H9 (cell line): Measurements from ENCODE around the gene CCDC175. TPM values are rescaled to one million over a fixed set of nuclear protein-coding genes. Genes with fewer than 3 reads are reported as not detected.

Source experiments
- DNase-seq: peaks from one replicate; pipeline ENCODE4 v3.0.0-alpha.2; 2017
- H2AFZ ChIP-seq: one replicate; pipeline ENCODE4 v1.6.1; 2013; ENCODE audit warnings: mild to moderate bottlenecking, low read length, control low read depth, moderate library complexity
- H2AK5ac ChIP-seq: 2 replicates; pipeline ENCODE4 v1.6.1; 2013; ENCODE audit warnings: low read length, control low read depth, mixed read lengths; ENCODE audit not compliant: insufficient read length
- H2BK120ac ChIP-seq: one replicate; pipeline ENCODE4 v1.6.1; 2013; ENCODE audit warnings: low read depth, mild to moderate bottlenecking, low read length, control low read depth, inconsistent platforms; ENCODE audit not compliant: poor library complexity, severe bottlenecking
- H2BK12ac ChIP-seq: 2 replicates; pipeline ENCODE4 v1.6.1; 2013; ENCODE audit warnings: low read length, control low read depth, mixed read lengths, low read depth; ENCODE audit not compliant: insufficient read length
- H2BK15ac ChIP-seq: 2 replicates; pipeline ENCODE4 v1.6.1; 2013; ENCODE audit warnings: low read depth, low read length, control low read depth
- H2BK20ac ChIP-seq: one replicate; pipeline ENCODE4 v1.6.1; 2013; ENCODE audit warnings: low read depth, mild to moderate bottlenecking, low read length, control low read depth, inconsistent platforms; ENCODE audit not compliant: poor library complexity, severe bottlenecking
- H2BK5ac ChIP-seq: 2 replicates; pipeline ENCODE4 v1.6.1; 2013; ENCODE audit warnings: low read length, control low read depth, mixed read lengths; ENCODE audit not compliant: insufficient read length
- H3K14ac ChIP-seq: 2 replicates; pipeline ENCODE4 v1.6.1; 2013; ENCODE audit warnings: low read length, control low read depth; ENCODE audit not compliant: insufficient read depth
- H3K18ac ChIP-seq: 2 replicates; pipeline ENCODE4 v1.6.1; 2013; ENCODE audit warnings: low read depth, mild to moderate bottlenecking, mixed read lengths, low read length, control low read depth; ENCODE audit not compliant: insufficient read length
- H3K23ac ChIP-seq: 2 replicates; pipeline ENCODE4 v1.6.1; 2013; ENCODE audit warnings: low read length, control low read depth, mixed read lengths, low read depth; ENCODE audit not compliant: insufficient read length
- H3K23me2 ChIP-seq: 2 replicates; pipeline ENCODE4 v1.6.1; 2013; ENCODE audit warnings: low read depth, mild to moderate bottlenecking, mixed read lengths, low read length, control low read depth; ENCODE audit not compliant: insufficient read length, poor library complexity, severe bottlenecking
- H3K27ac ChIP-seq: 2 replicates; pipeline ENCODE4 v1.5.1; 2013; ENCODE audit warnings: low read length, control low read depth, mixed read lengths, low read depth; ENCODE audit not compliant: insufficient read length
- H3K27me3 ChIP-seq: 2 replicates; pipeline ENCODE4 v1.6.1; 2013; ENCODE audit warnings: low read length, control low read depth, inconsistent platforms; ENCODE audit not compliant: insufficient read depth
- H3K4ac ChIP-seq: 2 replicates; pipeline ENCODE4 v1.6.1; 2013; ENCODE audit warnings: low read depth, mild to moderate bottlenecking, control low read depth, inconsistent platforms, low read length, moderate library complexity
- H3K4me1 ChIP-seq: 2 replicates; pipeline ENCODE4 v1.6.1; 2013; ENCODE audit warnings: low read length, control low read depth, inconsistent platforms; ENCODE audit not compliant: insufficient read depth
- H3K4me2 ChIP-seq: 2 replicates; pipeline ENCODE4 v1.6.1; 2013; ENCODE audit warnings: low read length, control low read depth, mixed read lengths; ENCODE audit not compliant: insufficient read length, insufficient read depth
- H3K56ac ChIP-seq: 2 replicates; pipeline ENCODE4 v1.6.1; 2013; ENCODE audit warnings: low read depth, mild to moderate bottlenecking, mixed read lengths, low read length, control low read depth; ENCODE audit not compliant: insufficient read length
- H3K79me1 ChIP-seq: 2 replicates; pipeline ENCODE4 v1.6.1; 2013; ENCODE audit warnings: low read depth, mild to moderate bottlenecking, moderate library complexity, low read length, control low read depth, inconsistent platforms; ENCODE audit not compliant: insufficient read depth, poor library complexity, severe bottlenecking
- H3K79me2 ChIP-seq: 2 replicates; pipeline ENCODE4 v1.6.1; 2013; ENCODE audit warnings: low read length, control low read depth, inconsistent platforms; ENCODE audit not compliant: insufficient read depth
- H3K9ac ChIP-seq: 2 replicates; pipeline ENCODE4 v1.6.1; 2013; ENCODE audit warnings: low read length, control low read depth, mixed read lengths; ENCODE audit not compliant: insufficient read length; ENCODE audit errors: extremely low read depth
- H3K9me3 ChIP-seq: one replicate; pipeline ENCODE4 v1.6.1; 2013; ENCODE audit warnings: low read depth, low read length, inconsistent platforms; ENCODE audit not compliant: control insufficient read depth
- H3T11ph ChIP-seq: one replicate; pipeline ENCODE4 v1.6.1; 2013; ENCODE audit warnings: mild to moderate bottlenecking, low read length, control low read depth, inconsistent platforms
- H4K20me1 ChIP-seq: one replicate; pipeline ENCODE4 v1.6.1; 2013; ENCODE audit not compliant: control insufficient read depth, insufficient read length, insufficient read depth
- H4K5ac ChIP-seq: 2 replicates; pipeline ENCODE4 v1.6.1; 2013; ENCODE audit warnings: low read depth, mild to moderate bottlenecking, mixed read lengths, low read length, control low read depth; ENCODE audit not compliant: insufficient read length
- H4K8ac ChIP-seq: replicated peaks from 2 replicates; pipeline ENCODE4 v1.6.1; 2013; ENCODE audit warnings: low read length, control low read depth, mixed read lengths, low read depth; ENCODE audit not compliant: insufficient read length
- H4K91ac ChIP-seq: 2 replicates; pipeline ENCODE4 v1.6.1; 2013; ENCODE audit warnings: low read depth, mild to moderate bottlenecking, moderate library complexity, mixed read lengths, low read length, control low read depth; ENCODE audit not compliant: insufficient read length
- H3K27ac Mint-ChIP-seq, 3 experiments: 2 replicates in 2 of 3; 3 replicates in 1 of 3; pipeline ENCODE4 v1.8.0; 2020 to 2021; ENCODE audit warnings: mixed read lengths in 3 of 3, mild to moderate bottlenecking in 1 of 3, moderate library complexity in 1 of 3
- H3K27me3 Mint-ChIP-seq: 2 replicates; pipeline ENCODE4 v1.8.0; 2021; ENCODE audit warnings: low read depth, mild to moderate bottlenecking, moderate library complexity, mixed read lengths
- H3K36me3 Mint-ChIP-seq, 3 experiments: 2 replicates in 2 of 3; 3 replicates in 1 of 3; pipeline ENCODE4 v1.8.0; 2020 to 2021; ENCODE audit warnings: low read depth in 3 of 3, mixed read lengths in 3 of 3; ENCODE audit not compliant: insufficient read depth in 1 of 3
- H3K4me1 Mint-ChIP-seq, 2 experiments: 2 replicates each; pipeline ENCODE4 v1.8.0; 2020; ENCODE audit warnings: mixed read lengths in 2 of 2
- H3K4me3 Mint-ChIP-seq, 2 experiments: 2 replicates in 1 of 2; 3 replicates in 1 of 2; pipeline ENCODE4 v1.8.0; 2020 to 2021; ENCODE audit warnings: mild to moderate bottlenecking in 2 of 2, mixed read lengths in 2 of 2, moderate library complexity in 1 of 2
- H3K9me3 Mint-ChIP-seq, 2 experiments: 2 replicates in 1 of 2; 3 replicates in 1 of 2; pipeline ENCODE4 v1.8.0; 2020; ENCODE audit warnings: mild to moderate bottlenecking in 2 of 2, mixed read lengths in 2 of 2, moderate library complexity in 1 of 2
- CTCF ChIP-seq: fragments of 200-600 bp; sonication (generic); conservative IDR thresholded peaks from 3 replicates; pipeline ENCODE4 v1.8.0; 2021; ENCODE audit warnings: antibody characterized with exemption, mild to moderate bottlenecking
- WGBS: extraction: QIAGEN DNeasy Blood & Tissue Kit; methylation state at CpG from one replicate; pipeline ENCODE4 v1.1.7; 2013; ENCODE audit warnings: missing lambda C conversion rate, low lambda C conversion rate, mixed read lengths; ENCODE audit not compliant: insufficient read length; ENCODE audit errors: extremely low coverage; 5-methylcytosine and 5-hydroxymethylcytosine counted together
- total RNA-seq: library from RNA; stranded (reverse); gene quantifications from 2 replicates; pipeline ENCODE4 v1.2.1, GENCODE V29; 2021

CCDC175 gene
- total RNA-seq, 1 experiment from 2014 or later, result 0.09 TPM

GRCh38 chr14:59483819-59484638 is 92.6 kb downstream of the CCDC175 start, which contains the start of the genes JKAMP and L3HYPDH:
TSS of gene JKAMP (plus strand) at chr14:59484517. CDS start at chr14:59484590, 73 bp downstream.
TSS of gene L3HYPDH (minus strand) at chr14:59484408. CDS start at chr14:59484316, 92 bp downstream.
- no peaks in the 10 kb centered on the region for H3K9me3 Mint-ChIP-seq
- WGBS, result no CpG with 5 or more reads among the region's 92 CpGs

More at GRCh38 chr14:59483819-59484638, 92.6 kb downstream of the CCDC175 start, which contains the start of the genes JKAMP and L3HYPDH:
- Mint-ChIP-seq H3K4me3 (peak within 1 kb of the TSS; percentile 83 to 97), H3K36me3 (peaks cover 9 to 17% (median 15%) of the 10 kb centered on the region in 3 experiments; a peak in 6 of 7 replicates), H3K27me3 (no peaks in the 10 kb centered on the region), H3K4me1 (peaks cover 18 to 20% of the 10 kb centered on the region in 2 experiments), H3K27ac (peak within 1 kb of the TSS; percentile 94 to 98 (median 97))
- DNase-seq, result peak; percentile 97
- no peak within 1 kb of the TSS for H2BK12ac ChIP-seq
- H3K9ac ChIP-seq, result peak within 1 kb of the TSS; percentile 91
- no peak within 1 kb of the TSS for H2BK15ac ChIP-seq
- H3K27me3 ChIP-seq, result no peaks in the 10 kb centered on the region; the same call in 1 of the 2 replicates
- no peak within 1 kb of the TSS for H2BK5ac ChIP-seq
- H3T11ph ChIP-seq, result no peak within 1 kb of the TSS
- H4K5ac ChIP-seq, result no peak within 1 kb of the TSS
- peak within 1 kb of the TSS; percentile 65 for H3K27ac ChIP-seq
- peak within 1 kb of the TSS; percentile 79 for H3K18ac ChIP-seq
- no peaks in the 10 kb centered on the region for H3K79me1 ChIP-seq
- H3K23ac ChIP-seq, result no peak within 1 kb of the TSS
- no peak within 1 kb of the TSS for H2AK5ac ChIP-seq
- H3K4me1 ChIP-seq, result no peaks in the 10 kb centered on the region
- H3K4me2 ChIP-seq, result peak within 1 kb of the TSS; percentile 88
- no peaks in the 10 kb centered on the region for H3K9me3 ChIP-seq
- H3K79me2 ChIP-seq, result peaks cover 2% of the 10 kb centered on the region; the same call in 1 of the 2 replicates
- no peak within 1 kb of the TSS for H3K4ac ChIP-seq
- no peak within 1 kb of the TSS for H3K56ac ChIP-seq
- H2BK20ac ChIP-seq, result no peak within 1 kb of the TSS
- no peak within 1 kb of the TSS for H4K8ac ChIP-seq
- H3K14ac ChIP-seq, result peak within 1 kb of the TSS; percentile 88
- peak within 1 kb of the TSS; percentile 95 for H2AFZ ChIP-seq
- no peaks in the 10 kb centered on the region for H4K20me1 ChIP-seq
- H2BK120ac ChIP-seq, result no peak within 1 kb of the TSS
- peak; percentile 62 for TF ChIP-seq CTCF
- peaks cover 4% of the 10 kb centered on the region for H3K23me2 ChIP-seq
- no peak within 1 kb of the TSS for H4K91ac ChIP-seq
